COLO829 (cell line): ENCODE measurements around the gene REST.
"Not testable (repeated sequence)": the region's sequence is repeated elsewhere in the genome, so short reads cannot be mapped to it uniquely, and the experiment has no call there.

Source experiments
- DNase-seq: peaks from one replicate; pipeline ENCODE4 v3.0.0; 2012; ENCODE audit warnings: low spot score

Gene REST, protein sequence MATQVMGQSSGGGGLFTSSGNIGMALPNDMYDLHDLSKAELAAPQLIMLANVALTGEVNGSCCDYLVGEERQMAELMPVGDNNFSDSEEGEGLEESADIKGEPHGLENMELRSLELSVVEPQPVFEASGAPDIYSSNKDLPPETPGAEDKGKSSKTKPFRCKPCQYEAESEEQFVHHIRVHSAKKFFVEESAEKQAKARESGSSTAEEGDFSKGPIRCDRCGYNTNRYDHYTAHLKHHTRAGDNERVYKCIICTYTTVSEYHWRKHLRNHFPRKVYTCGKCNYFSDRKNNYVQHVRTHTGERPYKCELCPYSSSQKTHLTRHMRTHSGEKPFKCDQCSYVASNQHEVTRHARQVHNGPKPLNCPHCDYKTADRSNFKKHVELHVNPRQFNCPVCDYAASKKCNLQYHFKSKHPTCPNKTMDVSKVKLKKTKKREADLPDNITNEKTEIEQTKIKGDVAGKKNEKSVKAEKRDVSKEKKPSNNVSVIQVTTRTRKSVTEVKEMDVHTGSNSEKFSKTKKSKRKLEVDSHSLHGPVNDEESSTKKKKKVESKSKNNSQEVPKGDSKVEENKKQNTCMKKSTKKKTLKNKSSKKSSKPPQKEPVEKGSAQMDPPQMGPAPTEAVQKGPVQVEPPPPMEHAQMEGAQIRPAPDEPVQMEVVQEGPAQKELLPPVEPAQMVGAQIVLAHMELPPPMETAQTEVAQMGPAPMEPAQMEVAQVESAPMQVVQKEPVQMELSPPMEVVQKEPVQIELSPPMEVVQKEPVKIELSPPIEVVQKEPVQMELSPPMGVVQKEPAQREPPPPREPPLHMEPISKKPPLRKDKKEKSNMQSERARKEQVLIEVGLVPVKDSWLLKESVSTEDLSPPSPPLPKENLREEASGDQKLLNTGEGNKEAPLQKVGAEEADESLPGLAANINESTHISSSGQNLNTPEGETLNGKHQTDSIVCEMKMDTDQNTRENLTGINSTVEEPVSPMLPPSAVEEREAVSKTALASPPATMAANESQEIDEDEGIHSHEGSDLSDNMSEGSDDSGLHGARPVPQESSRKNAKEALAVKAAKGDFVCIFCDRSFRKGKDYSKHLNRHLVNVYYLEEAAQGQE

GRCh38 chr4:56907489-56908205 is at the start of gene REST:
TSS of gene REST (plus strand) at chr4:56907900. CDS start at chr4:56910639, 2,739 bp downstream.
- DNase-seq = peak; percentile 81

DNA sequence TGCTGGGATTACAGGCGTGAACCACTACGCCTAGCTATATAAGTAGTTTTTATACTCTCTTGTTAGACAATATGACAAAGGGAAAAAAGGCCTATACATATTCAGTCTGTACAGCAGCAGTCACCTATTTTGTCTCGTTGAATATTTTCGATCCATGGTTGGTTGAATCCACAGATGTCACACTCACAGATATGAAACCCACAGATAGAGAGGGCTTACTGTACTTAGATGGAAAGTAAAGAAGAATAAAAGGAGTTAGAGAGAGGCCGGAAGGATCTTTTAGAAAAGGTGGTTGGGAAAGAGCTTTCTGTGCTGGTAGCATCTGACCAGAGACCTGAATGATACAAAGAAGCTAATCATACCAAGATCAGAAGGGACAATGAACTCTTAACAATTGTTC is 47.9 kb upstream of the REST start:
- DNase-seq = no peak

DNA sequence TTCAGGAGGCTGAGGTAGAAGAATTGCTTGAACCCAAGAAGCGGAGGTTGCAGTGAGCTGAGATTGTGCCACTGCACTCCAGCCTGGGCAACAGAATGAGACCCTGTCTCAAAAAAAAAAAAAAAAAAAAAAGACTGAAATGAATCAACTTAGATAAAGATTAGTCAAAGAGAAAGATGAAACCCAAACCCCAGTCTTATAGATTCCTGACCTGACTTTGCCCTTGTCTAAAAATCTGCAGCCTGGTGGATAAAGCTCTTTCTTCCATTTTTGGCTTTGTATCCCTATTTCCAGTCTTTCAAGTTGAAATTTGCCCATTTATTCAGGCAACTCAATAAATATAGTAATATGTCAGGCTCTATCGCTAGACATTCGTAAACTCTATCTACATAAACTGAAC is 46.9 kb upstream of the REST start:
- DNase-seq = no peak

DNA sequence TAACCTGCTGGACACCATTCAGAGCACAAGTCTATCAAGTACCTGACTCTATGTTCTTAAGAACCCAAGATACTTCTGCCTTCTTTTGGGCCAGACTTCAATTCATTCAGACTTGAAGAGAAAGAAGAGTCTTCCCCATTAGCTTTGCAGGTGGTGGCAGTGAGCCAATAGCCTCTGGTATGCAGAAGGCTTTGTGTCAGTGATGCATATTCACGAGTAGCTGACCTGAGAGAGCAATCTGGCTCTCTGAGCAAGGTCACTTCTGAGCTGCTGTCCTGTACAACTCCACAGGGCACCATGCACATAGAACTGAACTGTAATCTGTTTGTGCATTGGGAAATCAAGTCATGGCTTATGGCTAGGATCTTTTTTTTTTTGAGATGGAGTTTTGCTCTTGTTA is 46.3 kb upstream of the REST start:
- DNase-seq = no peak

DNA sequence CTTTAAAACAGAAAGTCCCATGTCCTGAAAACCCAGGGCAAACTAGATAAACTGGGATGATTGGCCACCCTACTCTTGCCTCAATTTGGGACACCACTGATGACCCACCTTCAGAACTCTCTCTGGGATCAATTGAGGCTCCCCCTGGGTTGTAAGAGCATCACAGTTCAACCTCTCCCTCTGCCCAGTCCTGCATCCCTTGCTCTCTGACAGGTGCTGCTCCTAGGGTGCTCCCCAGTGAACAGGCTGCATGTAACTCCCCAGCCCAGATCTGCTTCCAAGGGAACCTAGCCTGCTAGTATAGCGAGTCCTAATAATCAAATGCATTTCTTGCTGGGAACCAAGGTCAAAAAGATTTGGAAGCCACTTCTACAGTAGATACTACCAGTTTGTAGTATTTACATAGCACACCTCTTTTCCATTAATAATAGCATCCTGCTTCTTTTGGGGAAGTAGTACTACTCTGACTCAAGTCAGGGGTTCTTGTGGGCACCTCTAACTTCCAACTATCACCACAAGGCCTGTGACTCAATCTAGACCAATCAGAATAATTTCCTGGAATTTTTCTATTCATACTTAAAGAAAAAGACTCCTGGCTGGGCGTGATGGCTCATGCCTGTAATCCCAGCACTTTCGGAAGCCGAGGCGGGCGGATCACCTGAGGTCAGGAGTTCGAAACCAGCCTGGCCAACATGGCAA is 44.1 kb upstream of the REST start:
- DNase-seq = no peak

- DNase-seq = no peak
Measured at GRCh38 chr4:56870946-56871345, 36.8 kb upstream of the REST start.

DNA sequence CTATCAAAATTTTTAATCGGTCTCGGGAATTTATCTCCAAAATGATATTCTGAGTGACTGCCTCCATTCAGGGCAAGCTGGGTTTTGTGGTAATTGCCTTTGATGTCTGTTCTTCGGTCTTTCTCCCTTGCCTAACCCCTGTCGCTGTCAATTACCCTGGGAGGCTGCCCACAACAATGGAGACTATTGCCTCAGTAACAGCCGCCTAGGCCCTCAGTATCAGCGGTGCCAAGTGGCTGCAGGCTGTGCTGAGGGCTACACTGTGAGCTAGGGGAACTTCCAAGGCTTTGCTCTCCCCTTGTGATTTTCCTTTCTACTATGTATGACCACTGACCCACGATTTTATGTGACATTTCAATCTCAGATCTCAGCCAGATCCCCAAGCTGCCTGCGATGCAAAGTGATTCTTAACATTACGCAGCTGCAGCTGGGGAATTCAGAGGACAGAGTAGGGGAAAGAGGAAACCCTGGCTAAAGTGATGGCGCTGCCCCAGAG is 36.3 kb upstream of the REST start:
- no peak for DNase-seq

- DNase-seq = no peak
Measured at GRCh38 chr4:56874166-56874565, 33.5 kb upstream of the REST start.

- DNase-seq = no peak
Measured at GRCh38 chr4:56874923-56875322, 32.8 kb upstream of the REST start.

GRCh38 chr4:56876264-56876663 is 31.4 kb upstream of the REST start:
- DNase-seq = no peak

DNA sequence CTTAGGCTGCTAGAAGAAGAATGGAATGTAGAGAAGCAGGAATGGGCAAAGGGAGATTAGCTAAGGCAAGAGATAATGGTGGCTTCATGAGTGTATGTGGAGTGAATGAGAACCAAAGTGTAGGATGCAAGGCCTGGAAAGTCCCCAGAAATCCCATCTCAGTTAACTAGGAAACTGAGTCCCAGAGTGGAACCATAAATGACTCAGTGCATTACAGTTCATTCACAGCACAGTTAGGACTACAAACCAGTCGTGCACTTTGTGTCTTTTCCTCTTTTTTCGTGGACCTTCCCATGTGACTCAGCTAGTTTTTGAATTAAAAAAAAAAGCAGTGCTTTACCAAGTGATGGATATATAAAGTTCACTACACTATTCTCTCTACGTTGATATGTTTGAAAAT is 27.7 kb upstream of the REST start:
- DNase-seq = no peak

GRCh38 chr4:56880572-56880971 is 27.1 kb upstream of the REST start:
- DNase-seq = no peak

GRCh38 chr4:56884511-56884910 is 23.2 kb upstream of the REST start:
- not testable (repeated sequence) for DNase-seq

- DNase-seq = no peak
Measured at GRCh38 chr4:56892691-56893090, 15.0 kb upstream of the REST start.

GRCh38 chr4:56897842-56898241 is 9.9 kb upstream of the REST start:
- not testable (repeated sequence) for DNase-seq

DNA sequence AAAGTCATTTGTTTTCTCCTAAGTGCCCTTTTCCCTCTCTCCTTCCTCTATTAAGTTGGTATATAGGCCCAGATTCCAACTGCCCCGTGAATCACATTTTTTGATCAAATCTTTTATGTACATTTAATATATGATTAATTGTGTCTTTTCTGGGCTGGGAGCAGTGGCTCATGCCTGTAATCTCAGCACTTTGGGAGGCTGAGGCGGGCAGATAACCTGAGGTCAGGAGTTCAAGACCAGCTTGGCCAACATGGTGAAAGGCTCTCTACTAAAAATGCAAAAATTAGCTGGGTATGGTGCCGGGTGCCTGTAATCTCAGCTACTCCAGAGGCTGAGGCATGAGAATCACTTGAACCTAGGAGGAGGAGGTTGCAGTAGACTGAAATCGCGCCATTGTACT is 7.5 kb upstream of the REST start:
- DNase-seq = not testable (repeated sequence)

DNA sequence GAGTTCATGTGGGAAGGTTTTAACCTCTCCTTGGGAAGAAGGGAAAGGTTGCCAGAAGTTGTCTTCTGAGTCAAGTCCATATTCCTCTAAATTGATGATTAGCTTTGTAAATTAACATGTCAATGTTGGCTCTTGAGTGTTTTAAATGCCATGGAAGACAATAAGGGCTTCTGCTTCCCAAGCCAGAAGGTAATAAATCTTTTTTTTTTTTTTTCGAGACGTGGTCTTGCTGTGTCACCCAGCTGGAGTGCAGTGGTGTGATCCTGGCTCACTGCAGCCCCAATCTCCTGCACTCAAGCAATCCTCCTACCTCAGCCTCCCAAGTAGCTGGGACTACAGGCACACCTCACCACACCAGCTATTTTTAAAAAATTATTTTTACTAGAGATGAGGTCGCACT is 5.0 kb upstream of the REST start:
- no peak for DNase-seq

DNA sequence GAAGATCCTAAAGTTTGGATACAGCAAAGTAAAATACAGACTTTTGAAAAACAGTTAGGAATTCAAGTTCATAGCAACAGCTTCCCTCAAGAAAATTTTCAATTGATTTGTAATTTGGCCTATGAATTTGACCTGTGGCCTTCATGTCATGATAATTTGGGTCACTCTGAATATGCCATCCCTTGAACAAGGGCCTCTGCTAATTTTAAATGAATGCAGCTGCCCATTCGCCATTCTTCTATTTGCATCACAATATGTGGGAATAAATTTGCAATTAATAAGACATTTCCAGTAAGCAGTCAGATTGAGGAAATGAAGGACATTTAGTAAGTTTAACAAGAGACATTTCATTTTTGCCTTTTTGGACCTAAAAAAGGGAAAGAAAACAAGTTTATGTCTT is 1.9 kb upstream of the REST start:
- DNase-seq = no peak

- DNase-seq = no peak
Measured at GRCh38 chr4:56906489-56907393, 959 bp upstream of the REST start.
